Measurements from ENCODE around the gene REG1A. TPM values are rescaled to one million over a fixed set of nuclear protein-coding genes. Genes with fewer than 3 reads are reported as not detected.

Gene REG1A
- total and polyA plus RNA-seq, 2 of the 13 experiments (the other 11 are each of a cell fraction or from before 2014, with no cell fraction given) = not detected

DNA sequence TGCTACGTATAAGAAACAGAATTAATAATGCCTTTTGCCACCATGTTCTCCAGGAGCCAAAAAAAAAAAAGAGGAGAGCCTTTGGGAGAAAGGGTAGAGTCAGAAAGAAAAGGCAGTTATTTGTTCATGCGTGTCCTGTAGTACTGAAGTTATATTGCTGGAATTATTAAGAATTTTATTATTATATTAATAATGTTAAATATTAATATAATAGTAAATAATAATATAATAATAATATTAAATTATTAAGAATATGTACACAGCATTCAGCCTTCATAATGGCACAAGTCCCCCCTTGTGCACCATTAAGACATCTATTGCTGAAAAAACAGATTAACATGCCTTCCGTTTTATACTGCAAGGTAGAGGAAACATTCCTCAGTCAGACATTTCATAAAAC lies 8.1 kb downstream of the REG1A start (continued):
- TF ChIP-seq, protein P1, sequence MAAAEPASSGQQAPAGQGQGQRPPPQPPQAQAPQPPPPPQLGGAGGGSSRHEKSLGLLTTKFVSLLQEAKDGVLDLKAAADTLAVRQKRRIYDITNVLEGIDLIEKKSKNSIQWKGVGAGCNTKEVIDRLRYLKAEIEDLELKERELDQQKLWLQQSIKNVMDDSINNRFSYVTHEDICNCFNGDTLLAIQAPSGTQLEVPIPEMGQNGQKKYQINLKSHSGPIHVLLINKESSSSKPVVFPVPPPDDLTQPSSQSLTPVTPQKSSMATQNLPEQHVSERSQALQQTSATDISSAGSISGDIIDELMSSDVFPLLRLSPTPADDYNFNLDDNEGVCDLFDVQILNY (CRISPR knock-in tag; conservative IDR thresholded peaks at IDR 0.05) = no peak
- no peak for TF ChIP-seq GATAD2A (CRISPR knock-in tag; IDR thresholded peaks at IDR 0.05)
- TF ChIP-seq, protein P2, sequence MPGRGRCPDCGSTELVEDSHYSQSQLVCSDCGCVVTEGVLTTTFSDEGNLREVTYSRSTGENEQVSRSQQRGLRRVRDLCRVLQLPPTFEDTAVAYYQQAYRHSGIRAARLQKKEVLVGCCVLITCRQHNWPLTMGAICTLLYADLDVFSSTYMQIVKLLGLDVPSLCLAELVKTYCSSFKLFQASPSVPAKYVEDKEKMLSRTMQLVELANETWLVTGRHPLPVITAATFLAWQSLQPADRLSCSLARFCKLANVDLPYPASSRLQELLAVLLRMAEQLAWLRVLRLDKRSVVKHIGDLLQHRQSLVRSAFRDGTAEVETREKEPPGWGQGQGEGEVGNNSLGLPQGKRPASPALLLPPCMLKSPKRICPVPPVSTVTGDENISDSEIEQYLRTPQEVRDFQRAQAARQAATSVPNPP (CRISPR knock-in tag; IDR thresholded peaks at IDR 0.05) = no peak

DNA sequence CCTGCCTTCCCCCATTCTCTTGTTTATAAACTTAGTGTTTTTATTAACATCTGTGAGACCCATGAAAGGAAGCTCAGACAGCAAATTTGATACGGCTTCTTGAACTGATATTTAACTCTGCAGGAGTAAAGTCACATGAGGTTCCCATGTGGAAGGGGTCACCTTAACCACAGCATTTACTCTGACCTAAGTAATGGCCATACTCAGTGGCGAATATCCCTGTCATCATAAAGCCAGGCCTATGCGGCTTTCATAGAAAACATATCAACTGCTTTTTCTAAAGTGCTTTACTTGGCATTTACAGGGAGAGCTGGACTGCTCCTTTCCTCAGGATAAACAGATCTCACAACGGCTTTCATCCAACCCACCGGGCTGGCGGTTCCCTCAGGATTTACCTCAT lies 9.0 kb downstream of the REG1A start:
- ATAC-seq (no peak), DNase-seq (ENCODE audit: low spot score) (no peak), FAIRE-seq (no peak)
- no peaks in the 10 kb centered on the region for H3K36me3 ChIP-seq (replicated peaks in 1 of 2; ENCODE audit: control insufficient read depth in 1 of 2, insufficient read depth in 2 of 2, low read length in 2 of 2)
- H3K9me3 ChIP-seq (ENCODE audit: low read length) = no peaks in the 10 kb centered on the region
- no peak overlapping the region for H3K4me3 ChIP-seq (replicated peaks in 1 of 3; ENCODE audit: insufficient read depth in 1 of 3, low read depth in 2 of 3, low read length in 3 of 3)
- no peak overlapping the region for H3K4me2 ChIP-seq (ENCODE audit: low read depth, low read length)
- POLR2A ChIA-PET = no interaction called here
- H3K79me2 ChIP-seq (ENCODE audit: insufficient read depth, low read length) = no peaks in the 10 kb centered on the region
- CTCF ChIA-PET (ENCODE audit: low intra/inter-chr PET ratio, low total read pairs) = no interaction called here
- H3K9ac ChIP-seq (ENCODE audit: insufficient read depth, low read depth, low read length) = no peak overlapping the region
- no peak overlapping the region for H2AFZ ChIP-seq (ENCODE audit: low read length)
- no TSS peak for BruUV-seq (replicated peaks)
- intact Hi-C loops (cut with micrococcal nuclease; ENCODE audit: unreplicated experiment) = no loop called here
- H3K27ac ChIP-seq (ENCODE audit: extremely low read length, insufficient read depth, low read length) = no peak overlapping the region
- H3K4me1 ChIP-seq (ENCODE audit: insufficient read depth, low read length) = no peaks in the 10 kb centered on the region
- 8% methylated on average over 6 of the region's 6 CpGs for WGBS (ENCODE audit: low lambda C conversion rate)
- in situ Hi-C loops (cut with HindIII; ENCODE audit: extremely low pct_ligation_motif_present, low pct_unique_long_range_greater_than_20kb) = no loop called here
- H4K20me1 ChIP-seq (ENCODE audit: insufficient read depth, low read length) = no peaks in the 10 kb centered on the region
- no peaks in the 10 kb centered on the region for H3K27me3 ChIP-seq (ENCODE audit: control insufficient read depth in 1 of 2, insufficient read depth in 2 of 2, low read length in 2 of 2)
- TF ChIP-seq SSRP1 (CRISPR knock-in tag; IDR thresholded peaks at IDR 0.05) (no peak), ZNF670 (CRISPR knock-in tag; IDR thresholded peaks at IDR 0.05; ENCODE audit: borderline replicate concordance) (no peak), XBP1 (CRISPR knock-in tag; IDR thresholded peaks at IDR 0.05) (no peak), CHCHD3 (CRISPR knock-in tag; IDR thresholded peaks at IDR 0.05) (no peak), TOPORS (CRISPR knock-in tag; IDR thresholded peaks at IDR 0.05) (no peak), RXRA (CRISPR knock-in tag; IDR thresholded peaks at IDR 0.05) (no peak), KMT2B (CRISPR knock-in tag; IDR thresholded peaks at IDR 0.05) (no peak), NFRKB (IDR thresholded peaks at IDR 0.05) (no peak)
- TF ChIP-seq, protein P3, sequence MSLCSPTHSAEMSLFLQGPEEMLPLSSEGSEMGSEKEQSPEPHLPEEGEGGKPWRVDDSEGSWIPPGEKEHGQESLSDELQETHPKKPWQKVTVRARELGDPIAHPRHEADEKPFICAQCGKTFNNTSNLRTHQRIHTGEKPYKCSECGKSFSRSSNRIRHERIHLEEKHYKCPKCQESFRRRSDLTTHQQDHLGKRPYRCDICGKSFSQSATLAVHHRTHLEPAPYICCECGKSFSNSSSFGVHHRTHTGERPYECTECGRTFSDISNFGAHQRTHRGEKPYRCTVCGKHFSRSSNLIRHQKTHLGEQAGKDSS (CRISPR knock-in tag; IDR thresholded peaks at IDR 0.05; ENCODE audit: borderline replicate concordance, low read depth) = no peak
- TF ChIP-seq, protein P4, sequence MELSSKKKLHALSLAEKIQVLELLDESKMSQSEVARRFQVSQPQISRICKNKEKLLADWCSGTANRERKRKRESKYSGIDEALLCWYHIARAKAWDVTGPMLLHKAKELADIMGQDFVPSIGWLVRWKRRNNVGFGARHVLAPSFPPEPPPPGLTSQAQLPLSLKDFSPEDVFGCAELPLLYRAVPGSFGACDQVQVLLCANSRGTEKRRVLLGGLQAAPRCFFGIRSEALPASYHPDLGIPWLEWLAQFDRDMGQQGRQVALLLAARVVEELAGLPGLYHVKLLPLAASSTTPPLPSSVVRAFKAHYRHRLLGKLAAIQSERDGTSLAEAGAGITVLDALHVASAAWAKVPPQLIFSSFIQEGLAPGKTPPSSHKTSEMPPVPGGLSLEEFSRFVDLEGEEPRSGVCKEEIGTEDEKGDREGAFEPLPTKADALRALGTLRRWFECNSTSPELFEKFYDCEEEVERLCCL (CRISPR knock-in tag; IDR thresholded peaks at IDR 0.05; ENCODE audit: borderline replicate concordance) = no peak
- TF ChIP-seq, protein P5, sequence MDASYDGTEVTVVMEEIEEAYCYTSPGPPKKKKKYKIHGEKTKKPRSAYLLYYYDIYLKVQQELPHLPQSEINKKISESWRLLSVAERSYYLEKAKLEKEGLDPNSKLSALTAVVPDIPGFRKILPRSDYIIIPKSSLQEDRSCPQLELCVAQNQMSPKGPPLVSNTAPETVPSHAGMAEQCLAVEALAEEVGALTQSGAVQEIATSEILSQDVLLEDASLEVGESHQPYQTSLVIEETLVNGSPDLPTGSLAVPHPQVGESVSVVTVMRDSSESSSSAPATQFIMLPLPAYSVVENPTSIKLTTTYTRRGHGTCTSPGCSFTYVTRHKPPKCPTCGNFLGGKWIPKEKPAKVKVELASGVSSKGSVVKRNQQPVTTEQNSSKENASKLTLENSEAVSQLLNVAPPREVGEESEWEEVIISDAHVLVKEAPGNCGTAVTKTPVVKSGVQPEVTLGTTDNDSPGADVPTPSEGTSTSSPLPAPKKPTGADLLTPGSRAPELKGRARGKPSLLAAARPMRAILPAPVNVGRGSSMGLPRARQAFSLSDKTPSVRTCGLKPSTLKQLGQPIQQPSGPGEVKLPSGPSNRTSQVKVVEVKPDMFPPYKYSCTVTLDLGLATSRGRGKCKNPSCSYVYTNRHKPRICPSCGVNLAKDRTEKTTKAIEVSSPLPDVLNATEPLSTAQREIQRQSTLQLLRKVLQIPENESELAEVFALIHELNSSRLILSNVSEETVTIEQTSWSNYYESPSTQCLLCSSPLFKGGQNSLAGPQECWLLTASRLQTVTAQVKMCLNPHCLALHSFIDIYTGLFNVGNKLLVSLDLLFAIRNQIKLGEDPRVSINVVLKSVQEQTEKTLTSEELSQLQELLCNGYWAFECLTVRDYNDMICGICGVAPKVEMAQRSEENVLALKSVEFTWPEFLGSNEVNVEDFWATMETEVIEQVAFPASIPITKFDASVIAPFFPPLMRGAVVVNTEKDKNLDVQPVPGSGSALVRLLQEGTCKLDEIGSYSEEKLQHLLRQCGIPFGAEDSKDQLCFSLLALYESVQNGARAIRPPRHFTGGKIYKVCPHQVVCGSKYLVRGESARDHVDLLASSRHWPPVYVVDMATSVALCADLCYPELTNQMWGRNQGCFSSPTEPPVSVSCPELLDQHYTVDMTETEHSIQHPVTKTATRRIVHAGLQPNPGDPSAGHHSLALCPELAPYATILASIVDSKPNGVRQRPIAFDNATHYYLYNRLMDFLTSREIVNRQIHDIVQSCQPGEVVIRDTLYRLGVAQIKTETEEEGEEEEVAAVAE (CRISPR knock-in tag; IDR thresholded peaks at IDR 0.05; ENCODE audit: borderline replicate concordance) = no peak

Data from HepG2 (cell line).